IMR-90 (cell line): ENCODE data around the gene MUC20. TPM values are rescaled to one million over a fixed set of nuclear protein-coding genes. Genes with fewer than 3 reads are reported as not detected.
A peak's percentile ranks its signal among the peaks of the same experiment; 100 is the strongest.

Source experiments
- ATAC-seq: fragments of 200-7000 bp; cut with Tn5 transposase; 2 replicates; pipeline ENCODE4 v1.9.1; 2020; ENCODE audit warnings: low read depth, mild to moderate bottlenecking, moderate library complexity
- BruUV-seq: library from RNA; stranded (reverse); fragments of 400-500 nt; replicated peaks from 2 replicates; lab custom pipeline; 2021; lab: Mats Ljungman, UMichigan
- CTCF ChIA-PET: fragments of 300-600 bp; formaldehyde crosslinking; extraction: SDS; loops from one replicate; lab custom pipeline; 2021; ENCODE audit warnings: antibody characterized with exemption; lab: Yijun Ruan, JAX
- POLR2A ChIA-PET: fragments of 300-600 bp; sonication (Branson Sonifier 250); formaldehyde crosslinking; loops from one replicate; lab custom pipeline; 2022; ENCODE audit warnings: antibody characterized with exemption; ENCODE audit not compliant: unreplicated experiment; lab: Charles Lee
- DNase-seq: peaks from one replicate; pipeline ENCODE4 v3.0.0; 2013
- H2AFZ ChIP-seq: replicated peaks from 2 replicates; pipeline ENCODE3; 2013; ENCODE audit warnings: low read length, mild to moderate bottlenecking; ENCODE audit not compliant: poor library complexity
- H2AK5ac ChIP-seq: 2 replicates; pipeline ENCODE4 v1.6.1; 2013; ENCODE audit warnings: low read depth, low read length, inconsistent platforms
- H2AK9ac ChIP-seq: replicated peaks from 2 replicates; pipeline ENCODE3; 2013; ENCODE audit warnings: mild to moderate bottlenecking, low read depth, low read length, moderate library complexity; ENCODE audit not compliant: poor library complexity
- H2BK120ac ChIP-seq: 2 replicates; pipeline ENCODE4 v1.6.1; 2013; ENCODE audit warnings: low read depth, low read length, inconsistent platforms
- H2BK15ac ChIP-seq: 3 replicates; pipeline ENCODE4 v1.6.1; 2013; ENCODE audit warnings: low read depth, low read length, inconsistent platforms
- H2BK20ac ChIP-seq: 2 replicates; pipeline ENCODE4 v1.6.1; 2013; ENCODE audit warnings: low read depth, mild to moderate bottlenecking, inconsistent platforms, low read length, moderate library complexity
- H2BK5ac ChIP-seq: 2 replicates; pipeline ENCODE4 v1.6.1; 2013; ENCODE audit warnings: mild to moderate bottlenecking, low read depth, low read length, inconsistent platforms; ENCODE audit not compliant: poor library complexity, severe bottlenecking
- H3K14ac ChIP-seq: replicated peaks from 2 replicates; pipeline ENCODE4 v1.6.1; 2013; ENCODE audit warnings: low read depth, low read length, inconsistent platforms
- H3K18ac ChIP-seq: 2 replicates; pipeline ENCODE4 v1.6.1; 2013; ENCODE audit warnings: low read depth, low read length, control low read depth
- H3K23ac ChIP-seq: 2 replicates; pipeline ENCODE4 v1.6.1; 2013; ENCODE audit warnings: low read depth, low read length, inconsistent platforms
- H3K27ac ChIP-seq: 2 replicates; pipeline ENCODE4 v1.5.1; 2013; ENCODE audit warnings: mild to moderate bottlenecking, control low read depth, low read length; ENCODE audit not compliant: insufficient read depth
- H3K27me3 ChIP-seq: 2 replicates; pipeline ENCODE4 v1.6.1; 2013; ENCODE audit warnings: low read length; ENCODE audit not compliant: control insufficient read depth, insufficient read depth
- H3K36me3 ChIP-seq: 2 replicates; pipeline ENCODE4 v1.6.1; 2013; ENCODE audit warnings: low read length, mixed read lengths; ENCODE audit not compliant: control insufficient read depth, insufficient read depth
- H3K4ac ChIP-seq: 2 replicates; pipeline ENCODE4 v1.6.1; 2013; ENCODE audit warnings: low read depth, low read length, inconsistent platforms
- H3K4me1 ChIP-seq: 2 replicates; pipeline ENCODE4 v1.6.1; 2013; ENCODE audit warnings: low read length, mixed read lengths; ENCODE audit not compliant: control insufficient read depth, insufficient read depth
- H3K4me2 ChIP-seq: 2 replicates; pipeline ENCODE4 v1.6.1; 2013; ENCODE audit warnings: low read depth, mild to moderate bottlenecking, control low read depth, low read length, moderate library complexity
- H3K4me3 ChIP-seq: 2 replicates; pipeline ENCODE4 v1.5.1; 2013; ENCODE audit warnings: low read depth, mild to moderate bottlenecking, control low read depth, low read length, moderate library complexity; ENCODE audit not compliant: insufficient read depth
- H3K56ac ChIP-seq: 2 replicates; pipeline ENCODE4 v1.6.1; 2013; ENCODE audit warnings: low read length, inconsistent platforms; ENCODE audit not compliant: insufficient read depth; ENCODE audit errors: extremely low read depth
- H3K79me1 ChIP-seq, 2 experiments: 2 replicates each; pipeline ENCODE4 v1.6.1; 2013; ENCODE audit warnings: low read length in 2 of 2, inconsistent platforms in 1 of 2, low read depth in 1 of 2
- H3K9ac ChIP-seq: 2 replicates; pipeline ENCODE4 v1.6.1; 2013; ENCODE audit warnings: low read depth, low read length, control low read depth
- H3K9me1 ChIP-seq: 2 replicates; pipeline ENCODE4 v1.6.1; 2013; ENCODE audit warnings: low read length, inconsistent platforms; ENCODE audit not compliant: insufficient read depth
- H3K9me3 ChIP-seq: 2 replicates; pipeline ENCODE4 v1.6.1; 2013; ENCODE audit warnings: low read length; ENCODE audit not compliant: control insufficient read depth, insufficient read depth
- H4K20me1 ChIP-seq: 2 replicates; pipeline ENCODE4 v1.6.1; 2013; ENCODE audit warnings: low read length, inconsistent platforms; ENCODE audit not compliant: insufficient read depth
- H4K5ac ChIP-seq: 2 replicates; pipeline ENCODE4 v1.6.1; 2013; ENCODE audit warnings: mild to moderate bottlenecking, low read depth, low read length, control low read depth
- H4K8ac ChIP-seq, 2 experiments: 2 replicates each; pipeline ENCODE4 v1.6.1; 2013; ENCODE audit warnings: low read depth in 2 of 2, low read length in 2 of 2, control low read depth in 1 of 2, inconsistent platforms in 1 of 2
- H4K91ac ChIP-seq: 2 replicates; pipeline ENCODE4 v1.6.1; 2013; ENCODE audit warnings: low read depth, low read length, inconsistent platforms; ENCODE audit not compliant: insufficient read depth
- BHLHE40 ChIP-seq: fragments of 150-350 bp; IDR thresholded peaks from 2 replicates; pipeline ENCODE4 v1.6.1; 2016; ENCODE audit warnings: mild to moderate bottlenecking, low read depth, low read length
- MXI1 ChIP-seq: IDR thresholded peaks from 2 replicates; pipeline ENCODE4 v1.6.1; 2012; ENCODE audit warnings: low read depth, mild to moderate bottlenecking, low read length, moderate library complexity, borderline replicate concordance
- WGBS, 2 experiments: methylation state at CpG; one replicate each; pipeline versions ENCODE4 v1.1.5 to v1.1.7; 2013; ENCODE audit warnings: missing lambda C conversion rate in 2 of 2; ENCODE audit not compliant: insufficient read length in 1 of 2; ENCODE audit errors: extremely low coverage in 2 of 2; 5-methylcytosine and 5-hydroxymethylcytosine counted together
- dilution Hi-C: fragments of 300-500 bp; cut with HindIII; formaldehyde crosslinking; loops from one replicate; pipeline ENCODE4 v1.14.3; 2018; ENCODE audit warnings: low sequenced_read_pairs; ENCODE audit not compliant: unreplicated experiment
- in situ Hi-C: fragments of 300-500 bp; cut with MboI; formaldehyde crosslinking; loops from 3 replicates; pipeline ENCODE4 v1.14.3; 2019; ENCODE audit warnings: low sequenced_read_pairs, inconsistent platforms, mixed read lengths
- intact Hi-C: fragments of 100-400 bp; cut with micrococcal nuclease; formaldehyde crosslinking; loops from 2 replicates; pipeline ENCODE4 v1.10.0; 2022
- polyA plus RNA-seq, 3 experiments: library from polyadenylated mRNA; depleted of rRNA; stranded (reverse); fragments of >200 nt; gene quantifications; 2 replicates each; pipeline ENCODE4 v1.2.3, GENCODE V29; 2012; ENCODE audit warnings: low replicate concordance in 1 of 3
- total RNA-seq: library from RNA; depleted of rRNA; stranded (reverse); fragments of >200 nt; gene quantifications from 2 replicates; pipeline ENCODE4 v1.2.3, GENCODE V29; 2012

The MUC20 gene
- total and polyA plus RNA-seq, 2 of the 4 experiments (the other 2 are of a cell fraction) = 0.12 TPM; not detected in 1

GRCh38 chr3:195761567-195762248, 40.9 kb downstream of the MUC20 start:
- Histone ChIP-seq H2BK15ac (no peak overlapping the region), H3K36me3 (no peaks in the 10 kb centered on the region), H3K56ac (no peak overlapping the region), H3K9me3 (peaks cover 1% of the 10 kb centered on the region; the same call in 1 of the 2 replicates), H3K4ac (no peak overlapping the region), H2AK5ac (no peak overlapping the region), H3K4me2 (no peak overlapping the region), H3K18ac (no peak overlapping the region), H3K4me3 (no peak overlapping the region), H3K79me1 (no peaks in the 10 kb centered on the region), H2BK120ac (no peak overlapping the region), H4K91ac (no peak overlapping the region), H2AK9ac (no peak overlapping the region), H2AFZ (peak overlapping the region; percentile 21), H3K9me1 (no peaks in the 10 kb centered on the region), H4K20me1 (no peaks in the 10 kb centered on the region), H2BK5ac (no peak overlapping the region), H3K14ac (no peak overlapping the region), H3K9ac (no peak overlapping the region), H3K4me1 (no peaks in the 10 kb centered on the region), H3K27ac (no peak overlapping the region), H4K5ac (no peak overlapping the region), H3K27me3 (peaks cover 70% of the 10 kb centered on the region), H2BK20ac (no peak overlapping the region), H4K8ac (no peak overlapping the region), H3K23ac (no peak overlapping the region)
- TF ChIP-seq MXI1 = no peak
- TF ChIP-seq BHLHE40 = no peak
- DNase-seq (no peak), ATAC-seq (no peak)
- BruUV-seq = no TSS peak
- in situ Hi-C loops = no loop called here
- CTCF ChIA-PET = no interaction called here
- WGBS, 2 experiments = 16% methylated on average over 25 of the region's 52 CpGs; no CpG with 5 or more reads in 1 of the 2 experiments
- dilution Hi-C loops = no loop called here
- intact Hi-C loops = no loop called here
- POLR2A ChIA-PET = no interaction called here
